ENCODE results near the gene CRTC3.
"Not testable (repeated sequence)": the region's sequence is repeated elsewhere in the genome, so short reads cannot be mapped to it uniquely, and the experiment has no call there.

CRTC3 gene

GRCh38 chr15:90529371-90530249 lies at the start of gene CRTC3:
TSS of gene CRTC3 (plus strand) at chr15:90529923. CDS start at chr15:90530072, 149 bp downstream.
- DNase-seq (ENCODE audit: low read depth): no peak

- no peak for DNase-seq (ENCODE audit: low read depth)
Measured at GRCh38 chr15:90481023-90481422, 48.7 kb upstream of the CRTC3 start.

- no peak for DNase-seq (ENCODE audit: low read depth)
Measured at GRCh38 chr15:90482124-90483011, 47.4 kb upstream of the CRTC3 start.

- DNase-seq (ENCODE audit: low read depth): no peak
Measured at GRCh38 chr15:90483012-90483307, 46.8 kb upstream of the CRTC3 start.

- no peak for DNase-seq (ENCODE audit: low read depth)
Measured at GRCh38 chr15:90483637-90484036, 46.1 kb upstream of the CRTC3 start.

GRCh38 chr15:90487186-90487585 lies 42.5 kb upstream of the CRTC3 start:
- no peak for DNase-seq (ENCODE audit: low read depth)

- no peak for DNase-seq (ENCODE audit: low read depth)
Measured at GRCh38 chr15:90489514-90489913, 40.2 kb upstream of the CRTC3 start.

- DNase-seq (ENCODE audit: low read depth): no peak
Measured at GRCh38 chr15:90489944-90490343, 39.8 kb upstream of the CRTC3 start.

GRCh38 chr15:90493647-90494046 lies 36.1 kb upstream of the CRTC3 start:
- no peak for DNase-seq (ENCODE audit: low read depth)

GRCh38 chr15:90495067-90495466 lies 34.7 kb upstream of the CRTC3 start:
- no peak for DNase-seq (ENCODE audit: low read depth)

- DNase-seq (ENCODE audit: low read depth): no peak
Measured at GRCh38 chr15:90496791-90497190, 32.9 kb upstream of the CRTC3 start.

GRCh38 chr15:90497376-90497775 lies 32.3 kb upstream of the CRTC3 start:
- DNase-seq (ENCODE audit: low read depth): no peak

- no peak for DNase-seq (ENCODE audit: low read depth)
Measured at GRCh38 chr15:90497912-90498311, 31.8 kb upstream of the CRTC3 start.

- DNase-seq (ENCODE audit: low read depth): no peak
Measured at GRCh38 chr15:90500171-90500570, 29.6 kb upstream of the CRTC3 start.

GRCh38 chr15:90501898-90502297 lies 27.8 kb upstream of the CRTC3 start:
- no peak for DNase-seq (ENCODE audit: low read depth)

GRCh38 chr15:90510781-90511180 lies 18.9 kb upstream of the CRTC3 start:
- DNase-seq (ENCODE audit: low read depth): not testable (repeated sequence)

- not testable (repeated sequence) for DNase-seq (ENCODE audit: low read depth)
Measured at GRCh38 chr15:90511211-90511618, 18.5 kb upstream of the CRTC3 start.

GRCh38 chr15:90512276-90512675 lies 17.4 kb upstream of the CRTC3 start:
- no peak for DNase-seq (ENCODE audit: low read depth)

- DNase-seq (ENCODE audit: low read depth): no peak
Measured at GRCh38 chr15:90512981-90513380, 16.7 kb upstream of the CRTC3 start.

- DNase-seq (ENCODE audit: low read depth): no peak
Measured at GRCh38 chr15:90513448-90513847, 16.3 kb upstream of the CRTC3 start.

- not testable (repeated sequence) for DNase-seq (ENCODE audit: low read depth)
Measured at GRCh38 chr15:90513893-90514292, 15.8 kb upstream of the CRTC3 start.

GRCh38 chr15:90519688-90520087 lies 10.0 kb upstream of the CRTC3 start:
- DNase-seq (ENCODE audit: low read depth): no peak

GRCh38 chr15:90520365-90520764 lies 9.4 kb upstream of the CRTC3 start:
- DNase-seq (ENCODE audit: low read depth): no peak
